Body of pancreas (tissue), 4 donors: ENCODE measurements around the gene CCDC70.

Source experiments
- CTCF ChIP-seq, 7 experiments: fragments of 450-650 bp in 4 of 7; fragments of 200-600 bp in 3 of 7; sonication (generic) in 3 of 7; IDR thresholded peaks; one replicate each; pipeline ENCODE4 v1.5.1; 2016 to 2019; ENCODE audit warnings: antibody characterized with exemption in 7 of 7
- POLR2A ChIP-seq, 3 donors: fragments of 450-650 bp; IDR thresholded peaks; one replicate each; pipeline ENCODE4 v1.6.1; 2016; ENCODE audit warnings: antibody characterized with exemption in 3 of 3, mild to moderate bottlenecking in 2 of 3

DNA sequence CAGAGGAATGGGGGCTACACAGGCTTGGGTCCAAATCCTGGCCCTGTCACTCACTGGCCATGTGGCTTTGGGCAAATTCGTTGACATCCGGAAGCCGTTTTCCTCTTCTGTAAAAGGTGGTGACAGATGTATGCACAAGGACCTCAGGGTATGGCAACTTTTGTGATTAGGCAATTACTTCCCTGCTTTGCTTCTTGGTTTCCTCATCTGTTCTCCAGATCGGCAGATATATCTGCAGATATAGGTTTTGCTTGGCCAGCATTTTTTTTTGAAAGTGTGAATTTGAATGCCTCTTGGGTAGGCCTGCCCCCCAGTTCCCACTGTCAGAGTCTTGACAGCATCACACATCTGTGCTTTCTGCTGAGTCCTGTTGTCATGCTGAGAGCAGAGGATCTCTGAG lies 34.5 kb upstream of the CCDC70 start:
- no peak for TF ChIP-seq CTCF (IDR thresholded peaks at IDR 0.05)
- TF ChIP-seq POLR2A (IDR thresholded peaks at IDR 0.05), result no peak
